HCT116 (cell line): Measurements from ENCODE around the gene C1orf35. TPM values are rescaled to one million over a fixed set of nuclear protein-coding genes. Genes with fewer than 3 reads are reported as not detected.

ENCODE experiments used
- ATAC-seq: fragments of 200-7000 bp; cut with Tn5 transposase; 2 replicates; pipeline ENCODE4 v1.9.1; 2020; ENCODE audit warnings: mild to moderate bottlenecking, moderate library complexity
- BruUV-seq: library from RNA; stranded (reverse); fragments of 400-500 nt; replicated peaks from 2 replicates; lab custom pipeline; 2021; lab: Mats Ljungman, UMichigan
- CTCF ChIA-PET: fragments of 300-600 bp; sonication (Branson Sonifier 250); formaldehyde crosslinking; loops from one replicate; lab custom pipeline; 2021; ENCODE audit warnings: antibody characterized with exemption; lab: Charles Lee
- POLR2A ChIA-PET: fragments of 300-600, 350-600 bp; sonication (Branson Sonifier 250); formaldehyde crosslinking; loops from one replicate; lab custom pipeline; 2021; ENCODE audit warnings: antibody characterized with exemption; lab: Charles Lee
- RAD21 ChIA-PET, 2 experiments: fragments of 300-600 bp; sonication (Branson Sonifier 250); formaldehyde crosslinking; loops; one replicate each; lab custom pipeline; 2023; ENCODE audit warnings: low total read pairs in 2 of 2; ENCODE audit not compliant: uncharacterized antibody in 2 of 2, unreplicated experiment in 2 of 2, low non-redundant PET in 1 of 2; lab: Charles Lee
- DNase-seq: peaks from one replicate; pipeline ENCODE4 v3.0.0-alpha.2; 2010; ENCODE audit warnings: low read depth, low spot score
- H2AFZ ChIP-seq: fragments of 200-600 bp; shearing (Covaris generic), sonication (generic); 2 replicates; pipeline ENCODE4 v1.6.1; 2017; ENCODE audit warnings: low read depth, mixed run types, mixed read lengths, antibody characterized with exemption, low read length; ENCODE audit not compliant: poor library complexity, severe bottlenecking
- H3K27ac ChIP-seq: 2 replicates; pipeline ENCODE4 v1.5.1; 2012; ENCODE audit warnings: low read depth, low read length
- H3K27me3 ChIP-seq: fragments of 200-600 bp; sonication (generic); 2 replicates; pipeline ENCODE4 v1.6.1; 2016; ENCODE audit warnings: mixed run types, low read length, mixed read lengths; ENCODE audit not compliant: insufficient read depth
- H3K36me3 ChIP-seq, 2 experiments: fragments of 200-500 bp in 1 of 2; fragments of 200-600 bp in 1 of 2; sonication (Bioruptor generic) in 1 of 2; sonication (generic) in 1 of 2; 2 replicates each; pipeline versions ENCODE4 v1.5.1 to v1.6.1; 2014 to 2016; ENCODE audit warnings: low read length in 2 of 2, inconsistent platforms in 1 of 2, mixed read lengths in 1 of 2, mixed run types in 1 of 2; ENCODE audit not compliant: insufficient read depth in 2 of 2, control insufficient read depth in 1 of 2
- H3K4me1 ChIP-seq, 2 experiments: fragments of 200-600 bp in 1 of 2; sonication (generic) in 1 of 2; 2 replicates each; pipeline versions ENCODE4 v1.5.1 to v1.6.1; 2012 to 2017; ENCODE audit warnings: low read length in 2 of 2, inconsistent platforms in 1 of 2, mild to moderate bottlenecking in 1 of 2, mixed read lengths in 1 of 2, mixed run types in 1 of 2, moderate library complexity in 1 of 2; ENCODE audit not compliant: insufficient read depth in 2 of 2, control insufficient read depth in 1 of 2
- H3K4me2 ChIP-seq: fragments of 200-600 bp; sonication (generic); 2 replicates; pipeline ENCODE4 v1.6.1; 2017; ENCODE audit warnings: mixed run types, low read length, mixed read lengths
- H3K4me3 ChIP-seq, 2 experiments: fragments of 200-600 bp in 1 of 2; sonication (generic) in 1 of 2; replicated peaks in 1 of 2; 2 replicates each; pipeline ENCODE4 v1.5.1; 2011 to 2016; ENCODE audit warnings: low read length in 2 of 2, control low read depth in 1 of 2, low read depth in 1 of 2, mild to moderate bottlenecking in 1 of 2, mixed read lengths in 1 of 2, mixed run types in 1 of 2
- H3K79me2 ChIP-seq: fragments of 200-600 bp; sonication (generic); 2 replicates; pipeline ENCODE4 v1.6.1; 2017; ENCODE audit warnings: mild to moderate bottlenecking, mixed run types, low read length, moderate library complexity, mixed read lengths; ENCODE audit not compliant: insufficient read depth
- H3K9ac ChIP-seq: fragments of 200-600 bp; sonication (generic); 2 replicates; pipeline ENCODE4 v1.6.1; 2016; ENCODE audit warnings: low read length, mixed read lengths
- H3K9me2 ChIP-seq: fragments of 200-600 bp; sonication (generic), shearing (Covaris generic); 2 replicates; pipeline ENCODE4 v1.6.1; 2017; ENCODE audit warnings: mixed run types, mild to moderate bottlenecking, moderate library complexity; ENCODE audit not compliant: insufficient read depth
- H3K9me3 ChIP-seq, 2 experiments: fragments of 200-500 bp in 1 of 2; fragments of 200-600 bp in 1 of 2; sonication (Bioruptor generic) in 1 of 2; sonication (generic) in 1 of 2; 2 replicates each; pipeline ENCODE4 v1.6.1; 2014 to 2017; ENCODE audit warnings: low read length in 2 of 2, mixed read lengths in 2 of 2, inconsistent platforms in 1 of 2, low read depth in 1 of 2, mild to moderate bottlenecking in 1 of 2, mixed run types in 1 of 2, moderate library complexity in 1 of 2; ENCODE audit not compliant: control insufficient read depth in 1 of 2, insufficient read depth in 1 of 2
- H4K20me1 ChIP-seq: fragments of 200-600 bp; sonication (generic), shearing (Covaris generic); 2 replicates; pipeline ENCODE4 v1.6.1; 2017; ENCODE audit warnings: mixed run types, mild to moderate bottlenecking, moderate library complexity; ENCODE audit not compliant: insufficient read depth
- ATF3 ChIP-seq: IDR thresholded peaks from 2 replicates; pipeline ENCODE4 v1.6.1; 2012
- CEBPB ChIP-seq: IDR thresholded peaks from 2 replicates; pipeline ENCODE4 v1.6.1; 2012; ENCODE audit warnings: low read depth
- EGR1 ChIP-seq: IDR thresholded peaks from 2 replicates; pipeline ENCODE4 v1.6.1; 2012; ENCODE audit warnings: low read depth
- ELF1 ChIP-seq: IDR thresholded peaks from 2 replicates; pipeline ENCODE4 v1.6.1; 2012; ENCODE audit warnings: low read depth, borderline replicate concordance
- JUND ChIP-seq: IDR thresholded peaks from 2 replicates; pipeline ENCODE4 v1.6.1; 2012
- POLR2AphosphoS5 ChIP-seq: IDR thresholded peaks from 2 replicates; pipeline ENCODE4 v1.6.1; 2011; ENCODE audit warnings: mild to moderate bottlenecking, low read depth, low read length, moderate library complexity
- SIN3A ChIP-seq: IDR thresholded peaks from 2 replicates; pipeline ENCODE4 v1.6.1; 2012; ENCODE audit warnings: low read depth
- SP1 ChIP-seq: IDR thresholded peaks from 2 replicates; pipeline ENCODE4 v1.6.1; 2012; ENCODE audit warnings: low read depth
- TCF7L2 ChIP-seq: IDR thresholded peaks from 2 replicates; pipeline ENCODE4 v1.7.0; 2011; ENCODE audit warnings: borderline replicate concordance, inconsistent platforms; ENCODE audit not compliant: insufficient read depth, insufficient read length; ENCODE audit errors: extremely low read depth
- ZBTB33 ChIP-seq: IDR thresholded peaks from 2 replicates; pipeline ENCODE4 v1.6.1; 2011; ENCODE audit warnings: mild to moderate bottlenecking, low read length, moderate library complexity; ENCODE audit not compliant: insufficient replicate concordance; ENCODE audit errors: extremely low read depth
- ZNF274 ChIP-seq: fragments of 200-500 bp; sonication (Bioruptor generic); IDR thresholded peaks from 2 replicates; pipeline ENCODE4 v1.6.1; 2014; ENCODE audit warnings: mild to moderate bottlenecking, low read depth, low read length, inconsistent platforms
- intact Hi-C: fragments of 100-400 bp; cut with micrococcal nuclease; formaldehyde crosslinking; loops from 2 replicates; pipeline ENCODE4 v1.10.0; 2022
- total RNA-seq: library from RNA; stranded (reverse); gene quantifications from one replicate; pipeline ENCODE4 v1.2.1, GENCODE V29; 2021; ENCODE audit not compliant: unreplicated experiment
- TF ChIP-seq, protein P1 (sequence below), 3 experiments: fragments of 200-600 bp in 1 of 3; sonication (generic) in 1 of 3; IDR thresholded peaks in 2 of 3; conservative IDR thresholded peaks in 1 of 3; 2 replicates each; pipeline ENCODE4 v1.5.1; 2012 to 2017; ENCODE audit warnings: low read depth in 2 of 3, low read length in 2 of 3, antibody characterized with exemption in 1 of 3, borderline replicate concordance in 1 of 3, control low read depth in 1 of 3, mild to moderate bottlenecking in 1 of 3, mixed read lengths in 1 of 3, mixed run types in 1 of 3, moderate library complexity in 1 of 3; ENCODE audit not compliant: insufficient read depth in 1 of 3

The C1orf35 gene
- total RNA-seq, 1 experiment from 2014 or later = 26.1 TPM

DNA sequence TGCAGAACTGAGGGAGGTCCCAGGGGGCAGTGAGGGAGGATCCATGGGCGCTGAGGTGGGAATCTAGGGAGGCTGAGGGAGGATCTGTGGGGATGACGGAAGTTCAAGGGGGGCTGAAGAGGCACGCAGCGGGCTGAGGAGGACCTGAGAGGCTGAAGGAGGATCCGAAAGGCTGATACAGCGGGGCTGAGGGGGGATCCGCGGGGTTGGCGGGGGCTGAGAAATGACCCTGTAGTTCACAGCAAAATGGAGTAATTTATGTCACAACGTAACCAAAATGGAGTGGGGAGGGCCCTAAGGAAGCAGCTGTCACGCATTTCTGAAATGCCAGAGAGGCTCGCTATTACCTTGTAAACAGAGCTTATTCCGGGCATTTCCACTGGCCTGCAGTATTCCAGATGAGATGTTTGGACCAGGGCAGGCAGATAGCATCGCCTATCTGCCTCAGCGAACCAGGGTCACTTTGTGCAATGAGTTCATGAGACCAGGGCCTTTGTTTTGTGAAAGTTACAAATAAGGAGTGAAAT lies 6.9 kb upstream of the C1orf35 start:
- Histone ChIP-seq H3K9me3 (no peaks in the 10 kb centered on the region), H3K9me2 (no peaks in the 10 kb centered on the region), H2AFZ (no peak overlapping the region), H3K27me3 (no peaks in the 10 kb centered on the region), H3K36me3 (peaks cover 0 to 14% of the 10 kb centered on the region in 2 experiments; a peak in 1 of 4 replicates), H3K4me3 (peak overlapping the region; percentile 97 to 98), H3K4me1 (peaks cover 4 to 14% of the 10 kb centered on the region in 2 experiments; a peak in 3 of 4 replicates), H3K4me2 (peak overlapping the region; percentile 99), H3K9ac (peak overlapping the region; percentile 97), H3K27ac (peak overlapping the region; percentile 53; the same call in 1 of the 2 replicates), H4K20me1 (no peaks in the 10 kb centered on the region), H3K79me2 (peaks cover 25% of the 10 kb centered on the region)
- RAD21 ChIA-PET = no interaction called here
- TF ChIP-seq SIN3A (no peak), JUND (no peak), SP1 (no peak), ELF1 (no peak), POLR2AphosphoS5 (no peak), ZNF274 (no peak), ATF3 (no peak), CEBPB (no peak), TCF7L2 (no peak), EGR1 (no peak), ZBTB33 (no peak)
- TF ChIP-seq, protein P1, sequence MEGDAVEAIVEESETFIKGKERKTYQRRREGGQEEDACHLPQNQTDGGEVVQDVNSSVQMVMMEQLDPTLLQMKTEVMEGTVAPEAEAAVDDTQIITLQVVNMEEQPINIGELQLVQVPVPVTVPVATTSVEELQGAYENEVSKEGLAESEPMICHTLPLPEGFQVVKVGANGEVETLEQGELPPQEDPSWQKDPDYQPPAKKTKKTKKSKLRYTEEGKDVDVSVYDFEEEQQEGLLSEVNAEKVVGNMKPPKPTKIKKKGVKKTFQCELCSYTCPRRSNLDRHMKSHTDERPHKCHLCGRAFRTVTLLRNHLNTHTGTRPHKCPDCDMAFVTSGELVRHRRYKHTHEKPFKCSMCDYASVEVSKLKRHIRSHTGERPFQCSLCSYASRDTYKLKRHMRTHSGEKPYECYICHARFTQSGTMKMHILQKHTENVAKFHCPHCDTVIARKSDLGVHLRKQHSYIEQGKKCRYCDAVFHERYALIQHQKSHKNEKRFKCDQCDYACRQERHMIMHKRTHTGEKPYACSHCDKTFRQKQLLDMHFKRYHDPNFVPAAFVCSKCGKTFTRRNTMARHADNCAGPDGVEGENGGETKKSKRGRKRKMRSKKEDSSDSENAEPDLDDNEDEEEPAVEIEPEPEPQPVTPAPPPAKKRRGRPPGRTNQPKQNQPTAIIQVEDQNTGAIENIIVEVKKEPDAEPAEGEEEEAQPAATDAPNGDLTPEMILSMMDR (IDR thresholded peaks at IDR 0.05 in 2 of 3, conservative IDR thresholded peaks at IDR 0.05 in 1 of 3; ENCODE audit: borderline replicate concordance in 1 of 3, insufficient read depth in 1 of 3, low read depth in 2 of 3, low read length in 2 of 3) = no peak
- DNase-seq = no peak
- BruUV-seq = TSS peak; percentile 46
- POLR2A ChIA-PET = interaction anchor here (0.8 kb wide), 1 partner anchor 21 kb away, joined by 6 read pairs; no protein-coding TSS in a partner anchor
- intact Hi-C loops = loop anchor here (2.0 kb wide), 1 partner anchor 31 kb away; the partner anchor contains the start of gene GUK1
- ATAC-seq = no peak
- CTCF ChIA-PET = interaction anchor here (0.5 to 1.7 kb wide), 2 partner anchors 21 to 362 kb away, joined by 3 to 6 read pairs; no protein-coding TSS in a partner anchor
